HG03095 (cell line): ENCODE results near the gene AKNA.

Experiments
- ATAC-seq: cut with Tn5 transposase; IDR thresholded peaks from one replicate; pipeline ENCODE4 v1.9.1; 2021; ENCODE audit warnings: moderate library complexity; ENCODE audit not compliant: unreplicated experiment

AKNA gene

GRCh38 chr9:114310471-114311450 lies 77.0 kb downstream of the AKNA start:
- ATAC-seq: no peak

- ATAC-seq: no peak
Observed at GRCh38 chr9:114309096-114309495, 78.7 kb downstream of the AKNA start.

- ATAC-seq: no peak
Observed at GRCh38 chr9:114308361-114308950, 79.3 kb downstream of the AKNA start.

DNA sequence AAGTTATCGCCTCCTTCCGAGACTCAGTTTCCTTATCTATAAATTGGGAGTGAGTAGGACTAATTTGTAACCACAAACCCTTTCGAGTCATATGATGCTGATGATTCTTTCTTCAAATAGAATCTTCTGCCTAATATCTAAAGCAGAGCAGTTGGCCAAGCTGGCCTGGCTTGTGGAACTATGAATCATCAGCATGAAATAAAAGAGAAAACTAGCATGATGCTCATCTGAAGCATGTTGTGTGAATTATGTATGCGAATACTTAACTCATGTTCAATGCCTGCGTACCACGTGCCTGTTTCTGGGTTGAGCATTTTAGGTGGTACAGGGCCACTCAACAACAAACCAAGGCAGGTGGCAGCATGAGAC lies 79.9 kb downstream of the AKNA start:
- no peak for ATAC-seq

DNA sequence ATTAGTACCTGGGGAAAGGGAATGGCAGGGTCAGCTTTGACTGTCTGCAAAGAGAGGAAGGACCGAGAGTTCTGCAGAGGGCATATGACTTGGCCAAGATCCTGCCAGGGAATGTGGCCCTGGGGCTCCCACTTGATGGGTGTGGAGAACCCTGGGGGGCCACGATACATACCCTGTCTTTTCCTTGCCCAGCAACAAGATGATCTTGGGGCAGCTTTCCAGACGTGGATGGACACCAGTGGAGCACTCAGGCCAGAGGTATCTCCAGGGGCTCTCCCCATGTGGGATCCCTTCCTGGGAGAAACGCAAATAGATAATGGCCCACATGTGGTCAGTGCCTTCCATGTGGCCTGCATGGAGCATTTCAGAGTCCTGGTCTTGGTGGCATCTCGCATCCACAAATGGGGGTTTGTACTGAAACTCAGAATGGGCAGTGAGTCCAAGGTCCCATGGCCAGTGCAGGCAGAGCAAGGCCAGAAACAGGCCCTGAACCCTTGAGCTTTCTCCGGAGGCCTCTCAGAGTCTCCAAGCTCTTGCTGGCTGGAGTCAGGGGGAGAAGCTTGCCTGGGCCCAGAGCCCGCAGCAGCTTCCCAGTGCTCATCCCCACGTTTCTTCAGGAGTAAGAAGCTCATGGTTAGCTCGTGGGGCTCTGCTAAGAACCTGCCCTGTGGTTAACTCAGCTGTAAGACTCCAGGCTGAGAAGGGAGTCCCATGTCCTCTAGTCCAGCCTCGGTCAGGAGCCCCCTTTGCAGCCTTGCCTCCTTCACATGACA lies 83.2 kb downstream of the AKNA start:
- no peak for ATAC-seq

GRCh38 chr9:114303977-114304376 lies 83.8 kb downstream of the AKNA start:
- ATAC-seq: no peak

DNA sequence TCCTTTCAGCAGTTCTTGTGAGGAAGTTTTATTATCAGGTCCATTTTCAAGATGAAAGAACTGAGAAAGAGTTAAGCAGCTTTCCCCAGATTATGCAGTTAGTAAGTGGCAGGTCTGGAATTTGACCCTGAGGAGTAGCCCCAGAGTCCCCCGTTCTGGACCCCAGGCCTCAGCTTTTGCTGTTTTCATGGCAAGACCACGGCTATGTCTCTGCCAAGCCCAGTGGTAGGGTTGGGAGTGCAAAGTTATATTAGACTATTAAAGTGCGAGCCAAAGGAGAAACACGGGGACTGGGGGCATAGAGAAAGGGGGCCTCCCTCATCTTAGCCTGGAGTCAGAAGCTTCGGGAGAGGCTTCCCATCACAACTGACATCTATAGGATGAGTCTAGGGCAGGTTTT lies 84.2 kb downstream of the AKNA start:
- no peak for ATAC-seq

- no peak for ATAC-seq
Observed at GRCh38 chr9:114302727-114303126, 85.1 kb downstream of the AKNA start.

GRCh38 chr9:114301798-114302565 lies 85.8 kb downstream of the AKNA start:
- no peak for ATAC-seq

DNA sequence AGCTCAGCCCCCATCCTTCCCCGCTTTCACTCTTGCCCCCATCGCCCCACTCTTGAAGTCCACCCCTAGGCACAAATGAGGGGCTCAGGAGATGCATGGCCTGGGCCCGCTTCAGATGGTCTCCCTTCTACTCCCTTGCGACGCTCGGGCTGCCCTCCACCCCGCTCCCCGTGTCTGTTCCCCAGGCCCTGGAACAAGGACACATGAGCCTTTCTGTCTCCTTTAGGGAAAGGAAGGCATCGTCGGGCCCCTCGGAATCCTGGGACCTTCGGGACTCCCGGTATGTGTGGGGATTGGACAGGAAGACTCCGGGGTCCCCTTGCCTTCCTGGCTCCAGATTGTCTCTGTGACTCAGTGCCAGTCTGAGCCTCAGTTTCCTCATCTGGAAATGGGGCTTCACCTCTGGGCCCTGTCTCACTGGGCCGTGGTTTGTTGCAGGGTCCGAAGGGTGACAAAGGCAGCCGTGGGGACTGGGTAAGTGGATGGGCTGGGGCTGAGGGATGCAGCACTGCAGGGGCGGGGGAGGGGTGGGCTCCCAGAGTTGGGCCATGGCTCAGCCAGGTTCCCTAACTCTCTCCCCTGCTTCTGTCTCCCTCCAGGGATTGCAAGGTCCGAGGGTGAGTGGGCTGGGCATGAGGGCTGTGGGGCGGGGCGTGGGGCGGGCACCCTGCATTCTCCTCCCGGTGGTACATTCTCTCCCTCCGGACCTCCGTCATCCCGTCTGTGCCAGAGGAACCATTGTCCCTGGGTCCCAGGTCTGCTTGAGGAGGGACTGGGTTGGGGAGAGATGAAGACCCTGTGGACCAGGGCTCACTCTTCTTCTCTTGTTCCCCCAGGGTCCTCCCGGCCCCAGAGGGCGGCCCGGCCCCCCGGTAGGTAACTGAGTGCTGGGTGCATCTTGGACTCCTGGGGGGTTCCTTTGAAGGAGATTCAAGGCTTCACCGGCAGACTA lies 86.7 kb downstream of the AKNA start:
- ATAC-seq: no peak

DNA sequence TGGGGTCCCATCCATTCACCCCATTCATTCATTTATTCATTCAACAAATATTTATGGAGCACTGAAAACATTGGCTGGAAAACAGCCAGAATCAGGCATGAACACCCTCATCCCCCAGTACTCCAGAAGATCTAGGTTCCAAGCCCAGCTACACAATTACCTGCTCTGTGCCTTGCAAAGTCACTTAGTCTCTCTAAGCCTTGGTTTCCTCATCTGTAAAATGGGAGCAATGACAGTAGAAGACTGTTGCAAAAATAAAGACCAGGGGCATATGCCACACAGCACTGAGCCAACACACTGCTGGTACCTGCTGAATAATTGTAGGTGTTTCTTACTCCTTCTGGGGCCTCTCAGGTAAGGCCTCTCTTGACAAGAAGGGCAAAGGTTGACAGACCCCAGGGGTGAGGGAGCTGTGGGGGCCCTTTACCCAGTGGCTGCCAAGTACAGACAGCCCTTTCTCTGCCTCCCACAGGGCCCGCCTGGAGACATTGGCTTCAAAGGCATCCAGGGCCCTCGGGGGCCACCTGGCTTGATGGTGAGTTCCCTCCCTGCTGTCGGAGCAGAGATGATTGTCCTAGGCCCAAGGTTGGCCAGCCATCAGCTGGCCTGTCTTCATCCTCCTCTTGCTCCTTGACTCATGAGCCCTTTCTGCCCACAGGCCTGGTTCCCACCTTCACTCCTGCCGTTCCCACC lies 87.5 kb downstream of the AKNA start:
- ATAC-seq: no peak

DNA sequence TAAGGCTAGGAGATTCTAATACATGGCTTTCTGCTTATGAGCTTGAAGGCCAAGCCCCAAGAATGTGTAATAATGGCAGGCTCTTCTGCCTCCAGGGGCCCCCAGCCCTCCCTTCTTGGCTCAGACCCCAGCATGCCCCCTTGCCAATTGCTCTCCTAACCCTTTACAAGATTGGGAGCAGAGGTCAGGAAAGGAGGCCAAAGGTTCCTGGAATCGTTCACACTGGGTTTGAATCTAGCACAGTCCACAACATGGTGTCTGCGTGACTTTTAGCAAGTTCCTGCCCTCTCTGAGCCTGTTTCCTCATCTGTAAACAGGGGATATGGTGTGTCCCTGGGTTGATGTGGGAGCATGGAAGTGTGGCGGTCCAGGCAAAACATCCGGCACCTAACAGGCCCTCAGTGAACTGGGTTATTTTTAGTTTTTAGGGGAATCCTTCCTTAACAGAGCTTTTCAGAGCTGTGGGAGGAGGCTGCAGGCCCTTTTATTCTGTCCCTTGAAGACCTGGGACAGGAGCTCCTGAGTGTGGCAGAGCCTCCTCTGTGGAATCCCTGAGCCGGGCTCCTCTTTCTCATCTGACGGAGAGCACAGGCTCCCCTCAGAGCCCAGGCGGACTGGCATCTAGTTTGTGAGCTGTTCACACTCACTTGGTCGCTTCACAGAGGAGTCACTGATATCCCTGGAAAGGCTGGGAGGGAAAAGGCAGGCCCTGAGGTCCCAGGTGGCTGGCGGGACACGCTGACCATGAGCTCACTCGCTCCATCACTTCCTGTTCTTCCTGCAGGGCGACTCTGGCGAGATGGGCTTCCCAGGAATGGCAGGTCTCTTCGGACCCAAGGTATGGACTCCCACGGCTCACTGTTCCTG lies 88.3 kb downstream of the AKNA start:
- ATAC-seq: no peak

DNA sequence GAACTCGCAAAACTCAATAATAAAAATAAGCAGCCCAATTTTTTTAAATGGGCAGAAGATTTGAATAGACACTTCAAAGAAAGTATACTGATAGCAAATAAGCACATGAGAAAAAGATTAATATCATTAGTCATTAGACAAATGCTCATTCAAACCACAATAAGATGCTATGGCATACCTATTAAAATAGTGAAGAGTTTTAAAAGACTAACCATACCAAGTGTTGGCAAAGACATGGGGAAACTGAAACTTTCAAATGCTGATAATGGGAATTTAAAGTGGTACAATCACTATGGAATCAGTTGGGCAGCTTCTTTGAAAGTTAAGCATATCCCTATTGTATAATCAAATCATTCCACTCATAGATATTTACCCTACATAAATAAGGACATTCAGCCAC lies 91.4 kb downstream of the AKNA start:
- ATAC-seq: no peak

DNA sequence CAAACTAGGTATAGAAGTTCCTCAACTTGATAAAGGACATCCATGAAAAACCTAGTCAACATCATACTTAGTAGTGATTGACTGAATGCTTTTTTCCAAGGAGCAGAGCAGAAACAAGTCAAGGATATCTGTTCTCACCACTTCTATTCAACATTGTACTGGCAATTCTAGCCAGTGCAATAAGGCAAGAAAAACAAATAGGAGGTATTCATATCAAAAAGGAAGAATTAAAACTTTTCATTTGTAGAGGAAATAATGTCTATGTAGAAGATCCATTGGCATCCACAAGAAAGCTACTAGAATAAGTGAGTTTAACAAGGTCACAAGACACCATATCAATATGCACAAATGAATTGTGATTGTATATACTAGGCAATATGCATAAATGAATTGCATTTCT lies 93.1 kb downstream of the AKNA start:
- no peak for ATAC-seq

- no peak for ATAC-seq
Observed at GRCh38 chr9:114291886-114292590, 95.7 kb downstream of the AKNA start.

- no peak for ATAC-seq
Observed at GRCh38 chr9:114291064-114291474, 96.7 kb downstream of the AKNA start.

DNA sequence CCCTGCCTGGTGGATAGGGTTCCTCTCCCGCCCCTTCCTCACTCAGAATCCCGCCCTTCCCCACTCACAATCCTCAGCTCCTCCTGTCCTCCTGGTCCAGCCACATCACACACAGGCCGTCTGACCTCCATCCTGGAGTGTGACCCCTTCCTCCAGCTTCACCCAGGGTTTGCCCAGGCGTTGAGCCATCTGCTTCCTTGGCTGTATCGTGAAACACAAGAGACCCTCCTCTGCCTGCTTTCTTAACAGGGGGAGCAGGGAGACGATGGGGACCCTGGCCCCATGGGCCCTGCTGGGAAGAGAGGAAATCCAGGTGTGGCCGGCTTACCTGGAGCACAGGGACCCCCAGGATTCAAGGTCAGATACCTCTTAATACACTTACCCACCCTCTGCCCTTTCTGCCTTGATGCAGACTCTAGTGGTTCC lies 97.2 kb downstream of the AKNA start:
- no peak for ATAC-seq
